Natural killer cell (primary cell): Measurements from ENCODE around the gene PPP1R13L. TPM values are rescaled to one million over a fixed set of nuclear protein-coding genes. Genes with fewer than 3 reads are reported as not detected.
A peak's percentile ranks its signal among the peaks of the same experiment; 100 is the strongest.

ENCODE experiments used
- ATAC-seq, 3 donors: fragments of 150-1000 bp in 2 of 3; fragments of 200-7000 bp in 1 of 3; cut with Tn5 transposase; 1 replicate in 1 of 3; 2 replicates in 2 of 3; pipeline ENCODE4 v1.10.0; 2021; ENCODE audit warnings: mild to moderate bottlenecking in 2 of 3, moderate library complexity in 2 of 3
- DNase-seq, 2 donors: peaks; one replicate each; pipeline versions ENCODE4 v3.0.0 to v3.0.0-alpha.2; 2013 to 2021; ENCODE audit warnings: mixed read lengths in 1 of 2
- H3K27ac ChIP-seq: one replicate; pipeline ENCODE4 v1.5.1; 2013; ENCODE audit warnings: mild to moderate bottlenecking, low read length
- H3K27me3 ChIP-seq: one replicate; pipeline ENCODE4 v1.6.1; 2013; ENCODE audit warnings: low read length; ENCODE audit not compliant: control insufficient read depth, insufficient read depth
- H3K36me3 ChIP-seq: one replicate; pipeline ENCODE4 v1.6.1; 2013; ENCODE audit warnings: low read length; ENCODE audit not compliant: control insufficient read depth, insufficient read depth
- H3K4me1 ChIP-seq: one replicate; pipeline ENCODE4 v1.6.1; 2013; ENCODE audit warnings: low read length; ENCODE audit not compliant: control insufficient read depth, insufficient read depth
- H3K4me3 ChIP-seq: one replicate; pipeline ENCODE4 v1.5.1; 2013; ENCODE audit warnings: low read length
- H3K9me3 ChIP-seq: one replicate; pipeline ENCODE4 v1.6.1; 2013; ENCODE audit warnings: low read length; ENCODE audit not compliant: control insufficient read depth, insufficient read depth
- H3K27ac Mint-ChIP-seq, 2 donors: one replicate each; pipeline ENCODE4 v1.8.0; 2022; ENCODE audit warnings: mild to moderate bottlenecking in 2 of 2, mixed read lengths in 2 of 2, moderate library complexity in 1 of 2
- H3K27me3 Mint-ChIP-seq, 2 donors: one replicate each; pipeline ENCODE4 v1.8.0; 2022; ENCODE audit warnings: low read depth in 2 of 2, mixed read lengths in 2 of 2
- H3K36me3 Mint-ChIP-seq: one replicate; pipeline ENCODE4 v1.8.0; 2022; ENCODE audit warnings: mixed read lengths
- H3K4me1 Mint-ChIP-seq, 2 donors: one replicate each; pipeline ENCODE4 v1.8.0; 2022; ENCODE audit warnings: mixed read lengths in 2 of 2
- H3K4me3 Mint-ChIP-seq: one replicate; pipeline ENCODE4 v1.8.0; 2022; ENCODE audit warnings: mild to moderate bottlenecking, moderate library complexity, mixed read lengths
- H3K9me3 Mint-ChIP-seq, 2 donors: one replicate each; pipeline ENCODE4 v1.8.0; 2022; ENCODE audit warnings: mixed read lengths in 2 of 2
- WGBS: methylation state at CpG from one replicate; pipeline ENCODE4 v1.1.7; 2013; ENCODE audit warnings: missing lambda C conversion rate; ENCODE audit not compliant: insufficient coverage; 5-methylcytosine and 5-hydroxymethylcytosine counted together
- intact Hi-C: fragments of 100-400 bp; cut with micrococcal nuclease; formaldehyde crosslinking; loops from one replicate; pipeline ENCODE4 v1.14.2; 2022
- total RNA-seq, 4 donors: library from RNA; stranded (reverse); fragments of 120-200 nt in 1 of 4; gene quantifications; one replicate each; pipeline versions ENCODE4 v1.2.3 to v1.2.4, GENCODE V29; 2013 to 2022
- TF ChIP-seq, protein P1 (sequence below): fragments of 200-600 bp; IDR thresholded peaks from one replicate; pipeline ENCODE4 v1.8.0; 2022; ENCODE audit warnings: antibody characterized with exemption

PPP1R13L gene
- total RNA-seq, 3 donors from 2014 or later (not counting 1 experiment from before 2014, with no cell fraction given): 5.6 to 7.4 (median 5.9) TPM

DNA sequence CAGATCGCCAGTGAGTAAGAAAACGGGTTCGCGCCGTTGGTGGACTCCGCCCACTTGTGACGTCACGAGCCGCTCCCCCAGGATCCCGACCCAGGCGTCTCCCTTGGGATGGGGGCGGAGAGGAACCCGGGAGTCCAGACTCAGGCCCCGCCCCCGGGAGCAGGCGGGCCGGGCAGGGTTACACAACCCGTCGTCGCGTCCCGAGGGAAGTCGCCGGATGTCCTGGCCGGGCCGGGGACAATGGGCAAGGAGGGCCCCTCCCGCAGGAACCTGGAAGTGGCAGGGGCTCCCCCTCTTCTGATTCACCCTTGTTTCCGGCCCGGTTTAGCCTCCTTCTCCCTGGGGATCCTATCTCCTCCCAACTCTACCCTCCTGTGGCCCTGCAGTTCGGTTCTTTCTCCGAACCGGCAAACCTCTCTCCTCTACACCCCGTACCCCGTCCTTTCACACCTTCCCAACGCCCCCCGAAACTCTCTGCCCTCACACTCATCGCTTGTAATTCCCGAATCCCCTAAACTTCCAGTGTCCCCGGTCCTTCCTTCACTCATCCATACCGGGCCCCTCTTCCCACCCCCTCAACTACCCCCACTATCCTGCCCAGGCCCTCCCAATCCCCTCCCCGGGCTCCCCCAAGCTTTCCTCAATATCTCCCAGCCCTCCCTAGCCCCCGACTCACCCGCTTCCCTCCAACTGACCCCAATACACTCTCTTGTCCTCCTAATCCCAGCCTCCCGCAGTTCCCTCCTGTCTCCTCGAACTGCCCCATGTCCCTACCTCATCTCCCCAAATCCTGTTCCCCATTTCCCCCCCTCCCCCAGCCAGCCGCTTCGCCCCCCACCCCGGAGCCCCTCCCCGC lies 38.8 kb upstream of the PPP1R13L start:
- Histone ChIP-seq H3K27me3 (no peaks in the 10 kb centered on the region), H3K36me3 (peaks cover 5% of the 10 kb centered on the region), H3K4me1 (peaks cover 73% of the 10 kb centered on the region), H3K27ac (peak overlapping the region; percentile 59), H3K9me3 (no peaks in the 10 kb centered on the region), H3K4me3 (peak overlapping the region; percentile 36)
- ATAC-seq (peak in 1 of 3 donors; percentile 13), DNase-seq (peak; percentile 70 to 74)
- H3K27me3 Mint-ChIP-seq: no peaks in the 10 kb centered on the region
- no peaks in the 10 kb centered on the region for H3K9me3 Mint-ChIP-seq
- H3K27ac Mint-ChIP-seq: peak overlapping the region; percentile 94 to 98
- intact Hi-C loops: loop anchor here (2.0 kb wide), 1 partner anchor 15 kb away; no protein-coding TSS in a partner anchor
- H3K36me3 Mint-ChIP-seq: no peaks in the 10 kb centered on the region
- peaks cover 54 to 68% of the 10 kb centered on the region in 2 donors for H3K4me1 Mint-ChIP-seq
- TF ChIP-seq, protein P1, sequence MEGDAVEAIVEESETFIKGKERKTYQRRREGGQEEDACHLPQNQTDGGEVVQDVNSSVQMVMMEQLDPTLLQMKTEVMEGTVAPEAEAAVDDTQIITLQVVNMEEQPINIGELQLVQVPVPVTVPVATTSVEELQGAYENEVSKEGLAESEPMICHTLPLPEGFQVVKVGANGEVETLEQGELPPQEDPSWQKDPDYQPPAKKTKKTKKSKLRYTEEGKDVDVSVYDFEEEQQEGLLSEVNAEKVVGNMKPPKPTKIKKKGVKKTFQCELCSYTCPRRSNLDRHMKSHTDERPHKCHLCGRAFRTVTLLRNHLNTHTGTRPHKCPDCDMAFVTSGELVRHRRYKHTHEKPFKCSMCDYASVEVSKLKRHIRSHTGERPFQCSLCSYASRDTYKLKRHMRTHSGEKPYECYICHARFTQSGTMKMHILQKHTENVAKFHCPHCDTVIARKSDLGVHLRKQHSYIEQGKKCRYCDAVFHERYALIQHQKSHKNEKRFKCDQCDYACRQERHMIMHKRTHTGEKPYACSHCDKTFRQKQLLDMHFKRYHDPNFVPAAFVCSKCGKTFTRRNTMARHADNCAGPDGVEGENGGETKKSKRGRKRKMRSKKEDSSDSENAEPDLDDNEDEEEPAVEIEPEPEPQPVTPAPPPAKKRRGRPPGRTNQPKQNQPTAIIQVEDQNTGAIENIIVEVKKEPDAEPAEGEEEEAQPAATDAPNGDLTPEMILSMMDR: no peak
- 0% methylated on average over 46 of the region's 49 CpGs for WGBS
- peak overlapping the region; percentile 95 for H3K4me3 Mint-ChIP-seq

DNA sequence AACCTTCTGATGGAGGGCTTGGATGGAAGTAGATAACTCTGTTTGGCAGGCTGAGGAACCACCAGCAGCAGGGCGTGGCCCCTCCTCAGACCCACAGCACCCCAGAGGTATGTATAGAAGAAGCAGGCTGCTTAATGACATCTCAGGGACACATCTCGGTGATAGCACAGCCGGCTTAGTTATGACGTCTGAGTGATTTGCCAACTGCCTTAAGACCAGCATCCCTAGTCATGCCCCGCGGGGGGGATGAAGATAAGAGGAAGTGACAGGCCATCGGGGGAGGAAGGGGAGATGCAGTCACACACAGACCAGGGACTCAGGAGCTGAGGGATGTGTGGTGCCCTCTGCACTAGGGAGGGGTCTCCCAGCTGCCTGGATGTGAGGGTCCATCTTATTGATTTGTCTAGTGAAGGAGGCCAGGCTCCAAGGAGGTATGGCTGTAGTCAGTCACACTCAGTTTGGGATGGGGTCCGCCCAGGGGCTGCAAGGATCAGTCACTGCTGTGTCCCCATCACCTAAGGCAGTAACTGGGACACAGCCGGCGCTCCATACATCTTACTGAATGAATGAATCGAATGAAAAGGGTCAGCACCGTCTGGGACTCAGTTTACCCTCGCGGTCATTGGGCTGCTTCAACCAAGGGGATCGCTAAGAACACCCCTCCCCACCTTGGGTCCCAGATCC lies 38.1 kb upstream of the PPP1R13L start:
- peak; percentile 57 to 76 for DNase-seq
- no peaks in the 10 kb centered on the region for H3K27me3 ChIP-seq
- ATAC-seq: peak; percentile 3 to 51 (median 21)
- H3K36me3 ChIP-seq: peaks cover 1% of the 10 kb centered on the region
- peaks cover 65% of the 10 kb centered on the region for H3K4me1 ChIP-seq
- TF ChIP-seq, protein P1: no peak
- peak overlapping the region; percentile 59 for H3K27ac ChIP-seq
- Mint-ChIP-seq H3K36me3 (no peaks in the 10 kb centered on the region), H3K27ac (peak overlapping the region; percentile 94 to 98), H3K9me3 (no peaks in the 10 kb centered on the region), H3K27me3 (no peaks in the 10 kb centered on the region), H3K4me1 (peaks cover 47 to 61% of the 10 kb centered on the region in 2 donors), H3K4me3 (peak overlapping the region; percentile 95)
- H3K4me3 ChIP-seq: peak overlapping the region; percentile 36
- H3K9me3 ChIP-seq: no peaks in the 10 kb centered on the region
- WGBS: 13% methylated on average over 15 of the region's 15 CpGs
- intact Hi-C loops: loop anchor here (1.0 to 2.0 kb wide), 2 partner anchors 7 to 14 kb away; no protein-coding TSS in a partner anchor

DNA sequence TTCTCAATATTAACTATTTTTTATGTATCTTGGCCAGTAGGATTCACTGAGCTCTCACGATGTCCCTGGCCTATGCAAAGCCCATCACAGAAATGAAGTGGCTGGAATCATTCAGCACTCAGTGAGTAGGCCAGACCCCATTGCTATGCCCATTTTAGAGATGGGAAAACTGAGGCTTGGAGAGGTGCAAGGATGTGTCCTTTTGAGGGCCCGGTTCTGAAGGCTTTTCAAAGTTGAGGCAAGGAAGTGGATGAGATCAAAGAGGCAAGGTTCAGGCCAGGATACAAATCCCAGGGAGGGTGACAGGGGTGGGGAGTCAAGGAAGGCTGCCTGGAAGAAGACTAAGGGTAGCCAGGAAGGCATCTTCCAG lies 37.5 kb upstream of the PPP1R13L start:
- intact Hi-C loops: loop anchor here (1.0 to 2.0 kb wide), 2 partner anchors 8 to 14 kb away; no protein-coding TSS in a partner anchor
- ATAC-seq (no peak), DNase-seq (no peak)
- H3K4me3 ChIP-seq: no peak overlapping the region
- WGBS: 90% methylated on average over 2 of the region's 2 CpGs
- Mint-ChIP-seq H3K36me3 (no peaks in the 10 kb centered on the region), H3K4me3 (peak overlapping the region; percentile 95), H3K27ac (peak overlapping the region; percentile 94 to 98), H3K4me1 (peaks cover 42 to 57% of the 10 kb centered on the region in 2 donors), H3K9me3 (no peaks in the 10 kb centered on the region), H3K27me3 (no peaks in the 10 kb centered on the region)
- no peaks in the 10 kb centered on the region for H3K9me3 ChIP-seq
- TF ChIP-seq, protein P1: no peak
- H3K27me3 ChIP-seq: no peaks in the 10 kb centered on the region
- peaks cover 60% of the 10 kb centered on the region for H3K4me1 ChIP-seq
- no peaks in the 10 kb centered on the region for H3K36me3 ChIP-seq
- H3K27ac ChIP-seq: peak overlapping the region; percentile 59
